ENCODE results near the gene DAO.

DNA sequence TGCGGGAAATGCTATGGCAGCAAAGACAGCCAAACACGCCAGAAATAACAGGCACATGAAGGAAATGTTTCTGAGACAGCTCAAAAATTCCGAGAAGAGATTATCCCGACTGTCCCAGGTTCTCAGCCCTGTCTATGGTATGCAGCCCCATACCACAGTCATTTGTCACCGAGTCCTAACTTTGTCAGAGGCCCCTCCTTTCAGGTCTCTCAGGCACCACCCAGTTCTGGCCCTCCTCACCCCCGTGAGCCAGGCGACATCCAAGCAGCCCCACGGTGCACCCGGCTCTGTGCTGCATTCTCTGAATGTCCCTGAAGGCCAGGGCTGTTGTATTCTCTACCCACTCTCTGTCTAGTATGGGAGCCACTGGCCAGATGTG, 46.5 kb upstream of the DAO start:
- TF ChIP-seq, protein P1, sequence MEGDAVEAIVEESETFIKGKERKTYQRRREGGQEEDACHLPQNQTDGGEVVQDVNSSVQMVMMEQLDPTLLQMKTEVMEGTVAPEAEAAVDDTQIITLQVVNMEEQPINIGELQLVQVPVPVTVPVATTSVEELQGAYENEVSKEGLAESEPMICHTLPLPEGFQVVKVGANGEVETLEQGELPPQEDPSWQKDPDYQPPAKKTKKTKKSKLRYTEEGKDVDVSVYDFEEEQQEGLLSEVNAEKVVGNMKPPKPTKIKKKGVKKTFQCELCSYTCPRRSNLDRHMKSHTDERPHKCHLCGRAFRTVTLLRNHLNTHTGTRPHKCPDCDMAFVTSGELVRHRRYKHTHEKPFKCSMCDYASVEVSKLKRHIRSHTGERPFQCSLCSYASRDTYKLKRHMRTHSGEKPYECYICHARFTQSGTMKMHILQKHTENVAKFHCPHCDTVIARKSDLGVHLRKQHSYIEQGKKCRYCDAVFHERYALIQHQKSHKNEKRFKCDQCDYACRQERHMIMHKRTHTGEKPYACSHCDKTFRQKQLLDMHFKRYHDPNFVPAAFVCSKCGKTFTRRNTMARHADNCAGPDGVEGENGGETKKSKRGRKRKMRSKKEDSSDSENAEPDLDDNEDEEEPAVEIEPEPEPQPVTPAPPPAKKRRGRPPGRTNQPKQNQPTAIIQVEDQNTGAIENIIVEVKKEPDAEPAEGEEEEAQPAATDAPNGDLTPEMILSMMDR (IDR thresholded peaks at IDR 0.05), result no peak
- no peak for TF ChIP-seq POLR2A (IDR thresholded peaks at IDR 0.05)
